Measurements from ENCODE around the gene ENHO.

ENHO gene

DNA sequence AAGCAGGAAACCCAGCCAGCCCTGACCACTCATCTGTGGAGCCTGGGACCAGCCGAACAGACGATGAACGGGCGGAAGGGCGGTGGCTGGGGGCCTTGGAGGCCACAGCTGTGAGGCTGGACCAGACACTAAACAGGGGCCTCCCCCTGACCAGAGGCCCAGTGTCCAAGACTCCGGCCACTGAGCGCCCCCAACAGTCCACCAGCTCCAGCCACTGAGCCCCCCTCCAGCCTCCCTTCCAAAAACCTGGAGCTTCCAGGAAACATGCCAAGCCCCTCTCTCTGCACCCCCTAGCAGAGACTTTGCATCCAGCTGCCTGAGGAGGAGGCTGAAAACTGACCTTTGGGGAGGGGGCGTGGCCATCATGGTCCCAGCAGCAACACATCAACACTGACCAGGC lies 43.5 kb upstream of the ENHO start:
- Histone ChIP-seq H3K79me2 (ENCODE audit: insufficient read depth, low read depth) (no peaks in the 10 kb centered on the region), H3K4me3 (IDR thresholded peaks at IDR 0.05; ENCODE audit: insufficient read depth, low read depth, low read length) (no peak overlapping the region), H4K20me1 (ENCODE audit: insufficient read depth) (no peaks in the 10 kb centered on the region), H3K36me3 (ENCODE audit: insufficient read depth) (no peaks in the 10 kb centered on the region), H3K27me3 (ENCODE audit: insufficient read depth, low read depth) (peaks cover 24% of the 10 kb centered on the region; the same call in 1 of the 2 replicates), H3K27ac (no peak overlapping the region), H3K4me2 (no peak overlapping the region), H3K9ac (no peak overlapping the region), H3K4me1 (ENCODE audit: low read depth, poor library complexity, severe bottlenecking) (no peaks in the 10 kb centered on the region), H2AFZ (ENCODE audit: low read depth) (no peak overlapping the region)
- TF ChIP-seq, protein P1, sequence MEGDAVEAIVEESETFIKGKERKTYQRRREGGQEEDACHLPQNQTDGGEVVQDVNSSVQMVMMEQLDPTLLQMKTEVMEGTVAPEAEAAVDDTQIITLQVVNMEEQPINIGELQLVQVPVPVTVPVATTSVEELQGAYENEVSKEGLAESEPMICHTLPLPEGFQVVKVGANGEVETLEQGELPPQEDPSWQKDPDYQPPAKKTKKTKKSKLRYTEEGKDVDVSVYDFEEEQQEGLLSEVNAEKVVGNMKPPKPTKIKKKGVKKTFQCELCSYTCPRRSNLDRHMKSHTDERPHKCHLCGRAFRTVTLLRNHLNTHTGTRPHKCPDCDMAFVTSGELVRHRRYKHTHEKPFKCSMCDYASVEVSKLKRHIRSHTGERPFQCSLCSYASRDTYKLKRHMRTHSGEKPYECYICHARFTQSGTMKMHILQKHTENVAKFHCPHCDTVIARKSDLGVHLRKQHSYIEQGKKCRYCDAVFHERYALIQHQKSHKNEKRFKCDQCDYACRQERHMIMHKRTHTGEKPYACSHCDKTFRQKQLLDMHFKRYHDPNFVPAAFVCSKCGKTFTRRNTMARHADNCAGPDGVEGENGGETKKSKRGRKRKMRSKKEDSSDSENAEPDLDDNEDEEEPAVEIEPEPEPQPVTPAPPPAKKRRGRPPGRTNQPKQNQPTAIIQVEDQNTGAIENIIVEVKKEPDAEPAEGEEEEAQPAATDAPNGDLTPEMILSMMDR (conservative IDR thresholded peaks at IDR 0.05; ENCODE audit: low read depth, low read length): no peak

DNA sequence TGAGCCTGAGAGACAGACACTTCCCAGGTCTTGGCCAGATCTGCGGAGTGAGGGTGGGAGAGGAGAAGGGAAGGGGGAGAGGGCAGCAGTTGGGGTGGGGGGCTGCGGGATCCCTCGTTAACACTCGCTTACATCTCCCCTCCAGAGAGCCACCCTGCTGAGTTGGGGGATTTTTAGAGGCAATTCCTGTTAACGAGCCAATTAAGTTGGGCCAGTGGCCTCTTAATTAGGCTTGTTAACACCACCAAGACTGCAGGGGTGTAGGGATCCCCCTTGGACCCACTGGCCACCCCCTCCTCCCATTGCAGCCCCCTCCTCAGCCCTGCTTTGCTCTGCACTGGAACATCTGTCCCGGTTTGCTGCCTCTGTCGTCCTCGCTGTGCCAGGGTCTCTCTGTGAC lies 43.1 kb upstream of the ENHO start:
- H3K27me3 ChIP-seq (ENCODE audit: insufficient read depth, low read depth): peaks cover 21% of the 10 kb centered on the region; the same call in 1 of the 2 replicates
- no peaks in the 10 kb centered on the region for H3K36me3 ChIP-seq (ENCODE audit: insufficient read depth)
- H3K4me3 ChIP-seq (IDR thresholded peaks at IDR 0.05; ENCODE audit: insufficient read depth, low read depth, low read length): no peak overlapping the region
- H2AFZ ChIP-seq (ENCODE audit: low read depth): no peak overlapping the region
- no peak overlapping the region for H3K27ac ChIP-seq
- no peaks in the 10 kb centered on the region for H3K79me2 ChIP-seq (ENCODE audit: insufficient read depth, low read depth)
- H3K9ac ChIP-seq: no peak overlapping the region
- TF ChIP-seq, protein P1 (conservative IDR thresholded peaks at IDR 0.05; ENCODE audit: low read depth, low read length): no peak
- no peak overlapping the region for H3K4me2 ChIP-seq
- no peaks in the 10 kb centered on the region for H3K4me1 ChIP-seq (ENCODE audit: low read depth, poor library complexity, severe bottlenecking)
- H4K20me1 ChIP-seq (ENCODE audit: insufficient read depth): no peaks in the 10 kb centered on the region

DNA sequence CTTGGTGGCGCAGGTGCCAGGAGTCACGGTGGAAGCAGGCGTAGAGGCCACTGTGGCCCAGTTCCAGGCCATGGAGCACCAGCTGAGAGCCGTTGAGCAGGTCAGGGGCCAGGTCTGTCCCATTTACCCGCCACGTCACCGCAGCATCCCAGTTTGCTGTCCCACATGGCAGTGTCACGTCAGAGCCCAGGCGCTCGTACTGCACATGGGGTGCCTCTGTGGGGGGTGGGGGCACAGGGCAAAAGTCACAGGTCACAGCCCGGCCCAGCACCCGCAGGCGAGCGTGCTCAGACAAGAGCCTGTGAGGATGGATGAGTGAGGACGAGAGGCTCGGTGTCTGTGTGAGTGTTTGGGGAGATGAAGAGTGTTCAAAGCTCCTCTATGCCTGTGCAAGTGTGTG lies 41.8 kb upstream of the ENHO start:
- no peak overlapping the region for H3K9ac ChIP-seq
- H3K4me1 ChIP-seq (ENCODE audit: low read depth, poor library complexity, severe bottlenecking): no peaks in the 10 kb centered on the region
- H3K36me3 ChIP-seq (ENCODE audit: insufficient read depth): no peaks in the 10 kb centered on the region
- no peaks in the 10 kb centered on the region for H3K79me2 ChIP-seq (ENCODE audit: insufficient read depth, low read depth)
- H3K4me2 ChIP-seq: no peak overlapping the region
- no peak overlapping the region for H3K4me3 ChIP-seq (IDR thresholded peaks at IDR 0.05; ENCODE audit: insufficient read depth, low read depth, low read length)
- H3K27me3 ChIP-seq (ENCODE audit: insufficient read depth, low read depth): peaks cover 18% of the 10 kb centered on the region; the same call in 1 of the 2 replicates
- TF ChIP-seq, protein P1 (conservative IDR thresholded peaks at IDR 0.05; ENCODE audit: low read depth, low read length): no peak
- H2AFZ ChIP-seq (ENCODE audit: low read depth): no peak overlapping the region
- H4K20me1 ChIP-seq (ENCODE audit: insufficient read depth): no peaks in the 10 kb centered on the region
- H3K27ac ChIP-seq: no peak overlapping the region

DNA sequence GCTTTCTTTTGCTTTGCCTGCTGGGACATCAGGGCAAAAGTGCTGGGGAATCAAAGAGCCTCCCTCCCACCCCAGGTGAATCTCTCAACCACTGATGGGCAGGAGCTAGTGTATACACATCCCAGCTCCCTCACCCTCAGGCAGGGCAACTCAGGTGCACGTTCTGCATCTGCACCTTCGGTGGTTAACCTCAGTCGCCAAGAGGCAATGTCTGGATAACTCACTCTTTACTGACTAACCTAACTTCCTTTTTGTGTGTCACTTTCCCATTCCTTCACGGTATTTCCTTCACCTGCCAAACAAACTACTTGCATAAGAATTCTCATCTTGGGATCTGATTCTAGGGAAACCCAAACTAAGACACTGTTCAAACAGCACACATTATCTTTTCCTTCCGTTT lies 40.5 kb upstream of the ENHO start:
- H3K4me3 ChIP-seq (IDR thresholded peaks at IDR 0.05; ENCODE audit: insufficient read depth, low read depth, low read length): no peak overlapping the region
- no peaks in the 10 kb centered on the region for H3K79me2 ChIP-seq (ENCODE audit: insufficient read depth, low read depth)
- peaks cover 18% of the 10 kb centered on the region; the same call in 1 of the 2 replicates for H3K27me3 ChIP-seq (ENCODE audit: insufficient read depth, low read depth)
- TF ChIP-seq, protein P1 (conservative IDR thresholded peaks at IDR 0.05; ENCODE audit: low read depth, low read length): no peak
- no peak overlapping the region for H3K27ac ChIP-seq
- H4K20me1 ChIP-seq (ENCODE audit: insufficient read depth): no peaks in the 10 kb centered on the region
- H2AFZ ChIP-seq (ENCODE audit: low read depth): no peak overlapping the region
- no peak overlapping the region for H3K4me2 ChIP-seq
- no peak overlapping the region for H3K9ac ChIP-seq
- no peaks in the 10 kb centered on the region for H3K36me3 ChIP-seq (ENCODE audit: insufficient read depth)
- H3K4me1 ChIP-seq (ENCODE audit: low read depth, poor library complexity, severe bottlenecking): no peaks in the 10 kb centered on the region
